ENCODE measurements around the gene MAP2. TPM values are rescaled to one million over a fixed set of nuclear protein-coding genes. Genes with fewer than 3 reads are reported as not detected.
A peak's percentile ranks its signal among the peaks of the same experiment; 100 is the strongest.

MAP2 gene
- total RNA-seq, 1 experiment from 2014 or later = 7.6 TPM

DNA sequence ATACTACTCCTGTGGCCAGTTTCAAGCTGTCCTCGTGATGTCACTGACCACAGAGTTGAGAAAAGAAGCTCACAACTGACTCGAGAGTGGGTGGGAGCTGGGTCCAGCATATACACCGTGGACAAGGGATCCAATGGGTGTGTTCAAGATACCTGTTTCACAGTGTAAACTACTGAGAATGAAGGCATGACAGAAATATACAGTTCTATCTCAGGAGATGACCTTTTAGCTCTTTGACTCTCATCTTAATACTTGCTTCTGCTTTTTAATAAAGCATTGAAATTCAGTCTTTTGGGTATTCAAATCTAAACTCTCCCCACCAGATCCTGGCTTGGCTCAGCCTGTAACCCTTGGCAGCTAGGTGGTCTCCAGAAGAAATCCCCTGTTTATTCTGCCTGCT lies 130.1 kb downstream of the MAP2 start:
- POLR2A ChIA-PET = no interaction called here
- DNase-seq (ENCODE audit: low spot score) = no peak
- CTCF ChIA-PET = interaction anchor here (1.3 to 1.8 kb wide), 2 partner anchors 130 to 219 kb away, joined by 5 to 7 read pairs; partner anchors contain the start of gene MAP2
- no peaks in the 10 kb centered on the region for H3K4me1 Mint-ChIP-seq
- ATAC-seq = no peak
- no peak overlapping the region for H3K27ac Mint-ChIP-seq
- no peaks in the 10 kb centered on the region for H3K9me3 Mint-ChIP-seq
- no peak overlapping the region for H3K4me3 Mint-ChIP-seq
- H3K36me3 Mint-ChIP-seq = no peaks in the 10 kb centered on the region
- H3K27me3 Mint-ChIP-seq (ENCODE audit: low read depth) = no peaks in the 10 kb centered on the region
- TF ChIP-seq, protein P1, sequence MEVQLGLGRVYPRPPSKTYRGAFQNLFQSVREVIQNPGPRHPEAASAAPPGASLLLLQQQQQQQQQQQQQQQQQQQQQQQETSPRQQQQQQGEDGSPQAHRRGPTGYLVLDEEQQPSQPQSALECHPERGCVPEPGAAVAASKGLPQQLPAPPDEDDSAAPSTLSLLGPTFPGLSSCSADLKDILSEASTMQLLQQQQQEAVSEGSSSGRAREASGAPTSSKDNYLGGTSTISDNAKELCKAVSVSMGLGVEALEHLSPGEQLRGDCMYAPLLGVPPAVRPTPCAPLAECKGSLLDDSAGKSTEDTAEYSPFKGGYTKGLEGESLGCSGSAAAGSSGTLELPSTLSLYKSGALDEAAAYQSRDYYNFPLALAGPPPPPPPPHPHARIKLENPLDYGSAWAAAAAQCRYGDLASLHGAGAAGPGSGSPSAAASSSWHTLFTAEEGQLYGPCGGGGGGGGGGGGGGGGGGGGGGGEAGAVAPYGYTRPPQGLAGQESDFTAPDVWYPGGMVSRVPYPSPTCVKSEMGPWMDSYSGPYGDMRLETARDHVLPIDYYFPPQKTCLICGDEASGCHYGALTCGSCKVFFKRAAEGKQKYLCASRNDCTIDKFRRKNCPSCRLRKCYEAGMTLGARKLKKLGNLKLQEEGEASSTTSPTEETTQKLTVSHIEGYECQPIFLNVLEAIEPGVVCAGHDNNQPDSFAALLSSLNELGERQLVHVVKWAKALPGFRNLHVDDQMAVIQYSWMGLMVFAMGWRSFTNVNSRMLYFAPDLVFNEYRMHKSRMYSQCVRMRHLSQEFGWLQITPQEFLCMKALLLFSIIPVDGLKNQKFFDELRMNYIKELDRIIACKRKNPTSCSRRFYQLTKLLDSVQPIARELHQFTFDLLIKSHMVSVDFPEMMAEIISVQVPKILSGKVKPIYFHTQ (CRISPR knock-in tag; IDR thresholded peaks at IDR 0.05) = no peak
- TF ChIP-seq NFE2L1 (CRISPR knock-in tag; IDR thresholded peaks at IDR 0.05) (no peak), HMGA2 (CRISPR knock-in tag; IDR thresholded peaks at IDR 0.05) (no peak), CREB1 (CRISPR knock-in tag; IDR thresholded peaks at IDR 0.05) (no peak)
- TF ChIP-seq, protein P2, sequence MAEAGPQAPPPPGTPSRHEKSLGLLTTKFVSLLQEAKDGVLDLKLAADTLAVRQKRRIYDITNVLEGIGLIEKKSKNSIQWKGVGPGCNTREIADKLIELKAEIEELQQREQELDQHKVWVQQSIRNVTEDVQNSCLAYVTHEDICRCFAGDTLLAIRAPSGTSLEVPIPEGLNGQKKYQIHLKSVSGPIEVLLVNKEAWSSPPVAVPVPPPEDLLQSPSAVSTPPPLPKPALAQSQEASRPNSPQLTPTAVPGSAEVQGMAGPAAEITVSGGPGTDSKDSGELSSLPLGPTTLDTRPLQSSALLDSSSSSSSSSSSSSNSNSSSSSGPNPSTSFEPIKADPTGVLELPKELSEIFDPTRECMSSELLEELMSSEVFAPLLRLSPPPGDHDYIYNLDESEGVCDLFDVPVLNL (CRISPR knock-in tag; IDR thresholded peaks at IDR 0.05; ENCODE audit: borderline replicate concordance, low read depth) = no peak
- TF ChIP-seq, protein P3, sequence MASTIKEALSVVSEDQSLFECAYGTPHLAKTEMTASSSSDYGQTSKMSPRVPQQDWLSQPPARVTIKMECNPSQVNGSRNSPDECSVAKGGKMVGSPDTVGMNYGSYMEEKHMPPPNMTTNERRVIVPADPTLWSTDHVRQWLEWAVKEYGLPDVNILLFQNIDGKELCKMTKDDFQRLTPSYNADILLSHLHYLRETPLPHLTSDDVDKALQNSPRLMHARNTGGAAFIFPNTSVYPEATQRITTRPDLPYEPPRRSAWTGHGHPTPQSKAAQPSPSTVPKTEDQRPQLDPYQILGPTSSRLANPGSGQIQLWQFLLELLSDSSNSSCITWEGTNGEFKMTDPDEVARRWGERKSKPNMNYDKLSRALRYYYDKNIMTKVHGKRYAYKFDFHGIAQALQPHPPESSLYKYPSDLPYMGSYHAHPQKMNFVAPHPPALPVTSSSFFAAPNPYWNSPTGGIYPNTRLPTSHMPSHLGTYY (CRISPR knock-in tag; IDR thresholded peaks at IDR 0.05) = no peak
- TF ChIP-seq, protein P4, sequence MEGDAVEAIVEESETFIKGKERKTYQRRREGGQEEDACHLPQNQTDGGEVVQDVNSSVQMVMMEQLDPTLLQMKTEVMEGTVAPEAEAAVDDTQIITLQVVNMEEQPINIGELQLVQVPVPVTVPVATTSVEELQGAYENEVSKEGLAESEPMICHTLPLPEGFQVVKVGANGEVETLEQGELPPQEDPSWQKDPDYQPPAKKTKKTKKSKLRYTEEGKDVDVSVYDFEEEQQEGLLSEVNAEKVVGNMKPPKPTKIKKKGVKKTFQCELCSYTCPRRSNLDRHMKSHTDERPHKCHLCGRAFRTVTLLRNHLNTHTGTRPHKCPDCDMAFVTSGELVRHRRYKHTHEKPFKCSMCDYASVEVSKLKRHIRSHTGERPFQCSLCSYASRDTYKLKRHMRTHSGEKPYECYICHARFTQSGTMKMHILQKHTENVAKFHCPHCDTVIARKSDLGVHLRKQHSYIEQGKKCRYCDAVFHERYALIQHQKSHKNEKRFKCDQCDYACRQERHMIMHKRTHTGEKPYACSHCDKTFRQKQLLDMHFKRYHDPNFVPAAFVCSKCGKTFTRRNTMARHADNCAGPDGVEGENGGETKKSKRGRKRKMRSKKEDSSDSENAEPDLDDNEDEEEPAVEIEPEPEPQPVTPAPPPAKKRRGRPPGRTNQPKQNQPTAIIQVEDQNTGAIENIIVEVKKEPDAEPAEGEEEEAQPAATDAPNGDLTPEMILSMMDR (IDR thresholded peaks at IDR 0.05) = no peak
- TF ChIP-seq, protein P5, sequence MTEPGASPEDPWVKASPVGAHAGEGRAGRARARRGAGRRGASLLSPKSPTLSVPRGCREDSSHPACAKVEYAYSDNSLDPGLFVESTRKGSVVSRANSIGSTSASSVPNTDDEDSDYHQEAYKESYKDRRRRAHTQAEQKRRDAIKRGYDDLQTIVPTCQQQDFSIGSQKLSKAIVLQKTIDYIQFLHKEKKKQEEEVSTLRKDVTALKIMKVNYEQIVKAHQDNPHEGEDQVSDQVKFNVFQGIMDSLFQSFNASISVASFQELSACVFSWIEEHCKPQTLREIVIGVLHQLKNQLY (CRISPR knock-in tag; IDR thresholded peaks at IDR 0.05) = no peak

DNA sequence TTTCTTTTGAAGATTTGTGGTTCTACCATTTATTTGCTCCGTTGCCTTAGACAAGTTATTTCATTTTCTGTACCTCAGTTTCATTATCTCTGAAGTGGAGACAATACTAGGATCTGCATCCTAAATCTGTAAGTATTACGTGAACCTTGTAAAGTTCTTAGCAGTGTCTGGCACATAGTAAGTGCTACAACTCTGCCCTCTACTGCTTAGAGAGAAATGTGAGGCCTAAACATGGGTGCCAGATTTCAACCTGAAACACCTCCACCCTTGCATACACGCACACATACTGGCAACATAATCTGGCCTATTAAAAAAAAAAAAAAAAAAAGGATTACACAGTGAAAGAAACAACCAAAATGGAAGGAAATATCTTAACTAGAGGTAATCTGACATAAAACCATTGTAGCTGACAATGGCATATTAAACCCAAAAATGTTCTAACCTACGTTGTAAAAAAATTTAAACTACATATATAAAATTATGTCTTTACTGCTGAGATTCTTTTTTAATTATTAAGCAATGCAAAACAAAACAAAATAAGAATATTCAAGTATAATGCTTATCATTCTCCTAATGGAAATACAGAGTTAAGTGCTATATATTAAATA lies 132.6 kb downstream of the MAP2 start:
- ATAC-seq (peak; percentile 80), DNase-seq (ENCODE audit: low spot score) (no peak)
- TF ChIP-seq, protein P6, sequence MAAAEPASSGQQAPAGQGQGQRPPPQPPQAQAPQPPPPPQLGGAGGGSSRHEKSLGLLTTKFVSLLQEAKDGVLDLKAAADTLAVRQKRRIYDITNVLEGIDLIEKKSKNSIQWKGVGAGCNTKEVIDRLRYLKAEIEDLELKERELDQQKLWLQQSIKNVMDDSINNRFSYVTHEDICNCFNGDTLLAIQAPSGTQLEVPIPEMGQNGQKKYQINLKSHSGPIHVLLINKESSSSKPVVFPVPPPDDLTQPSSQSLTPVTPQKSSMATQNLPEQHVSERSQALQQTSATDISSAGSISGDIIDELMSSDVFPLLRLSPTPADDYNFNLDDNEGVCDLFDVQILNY (CRISPR knock-in tag; IDR thresholded peaks at IDR 0.05) = no peak
- no peak for TF ChIP-seq CREM (CRISPR knock-in tag; IDR thresholded peaks at IDR 0.05)
- no peak for TF ChIP-seq ETV6 (CRISPR knock-in tag; IDR thresholded peaks at IDR 0.05)
- TF ChIP-seq RORB (CRISPR knock-in tag; IDR thresholded peaks at IDR 0.05) = no peak
- TF ChIP-seq, protein P1 (CRISPR knock-in tag; IDR thresholded peaks at IDR 0.05) = no peak
- no peak for TF ChIP-seq EMX1 (CRISPR knock-in tag; IDR thresholded peaks at IDR 0.05)
- TF ChIP-seq, protein P7, sequence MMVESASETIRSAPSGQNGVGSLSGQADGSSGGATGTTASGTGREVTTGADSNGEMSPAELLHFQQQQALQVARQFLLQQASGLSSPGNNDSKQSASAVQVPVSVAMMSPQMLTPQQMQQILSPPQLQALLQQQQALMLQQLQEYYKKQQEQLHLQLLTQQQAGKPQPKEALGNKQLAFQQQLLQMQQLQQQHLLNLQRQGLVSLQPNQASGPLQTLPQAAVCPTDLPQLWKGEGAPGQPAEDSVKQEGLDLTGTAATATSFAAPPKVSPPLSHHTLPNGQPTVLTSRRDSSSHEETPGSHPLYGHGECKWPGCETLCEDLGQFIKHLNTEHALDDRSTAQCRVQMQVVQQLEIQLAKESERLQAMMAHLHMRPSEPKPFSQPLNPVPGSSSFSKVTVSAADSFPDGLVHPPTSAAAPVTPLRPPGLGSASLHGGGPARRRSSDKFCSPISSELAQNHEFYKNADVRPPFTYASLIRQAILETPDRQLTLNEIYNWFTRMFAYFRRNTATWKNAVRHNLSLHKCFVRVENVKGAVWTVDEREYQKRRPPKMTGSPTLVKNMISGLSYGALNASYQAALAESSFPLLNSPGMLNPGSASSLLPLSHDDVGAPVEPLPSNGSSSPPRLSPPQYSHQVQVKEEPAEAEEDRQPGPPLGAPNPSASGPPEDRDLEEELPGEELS (CRISPR knock-in tag; IDR thresholded peaks at IDR 0.05) = no peak
- no peak for TF ChIP-seq RELA (CRISPR knock-in tag; IDR thresholded peaks at IDR 0.05; ENCODE audit: borderline replicate concordance)
- TF ChIP-seq, protein P8, sequence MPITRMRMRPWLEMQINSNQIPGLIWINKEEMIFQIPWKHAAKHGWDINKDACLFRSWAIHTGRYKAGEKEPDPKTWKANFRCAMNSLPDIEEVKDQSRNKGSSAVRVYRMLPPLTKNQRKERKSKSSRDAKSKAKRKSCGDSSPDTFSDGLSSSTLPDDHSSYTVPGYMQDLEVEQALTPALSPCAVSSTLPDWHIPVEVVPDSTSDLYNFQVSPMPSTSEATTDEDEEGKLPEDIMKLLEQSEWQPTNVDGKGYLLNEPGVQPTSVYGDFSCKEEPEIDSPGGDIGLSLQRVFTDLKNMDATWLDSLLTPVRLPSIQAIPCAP (CRISPR knock-in tag; IDR thresholded peaks at IDR 0.05) = no peak

More for the DNA sequence above, 132.6 kb downstream of the MAP2 start:
- Mint-ChIP-seq H3K4me1 (no peaks in the 10 kb centered on the region), H3K27ac (no peak overlapping the region), H3K27me3 (ENCODE audit: low read depth) (no peaks in the 10 kb centered on the region), H3K9me3 (no peaks in the 10 kb centered on the region), H3K36me3 (no peaks in the 10 kb centered on the region), H3K4me3 (no peak overlapping the region)
- CTCF ChIA-PET = interaction anchor here (0.6 to 1.7 kb wide), 4 partner anchors 23 to 226 kb away, joined by 3 to 5 read pairs (median 4); no protein-coding TSS in a partner anchor
- POLR2A ChIA-PET = interaction anchor here (0.7 kb wide), 1 partner anchor 222 kb away, joined by 5 read pairs; no protein-coding TSS in a partner anchor
